HCT116 (cell line): ENCODE data around the gene ICAM2.

Experiments
- EGR1 ChIP-seq: IDR thresholded peaks from 2 replicates; pipeline ENCODE4 v1.6.1; 2012; ENCODE audit warnings: low read depth
- ELF1 ChIP-seq: IDR thresholded peaks from 2 replicates; pipeline ENCODE4 v1.6.1; 2012; ENCODE audit warnings: low read depth, borderline replicate concordance
- EZH2 ChIP-seq: fragments of 200-600 bp; sonication (generic); IDR thresholded peaks from 2 replicates; pipeline ENCODE4 v1.6.1; 2017; ENCODE audit warnings: antibody characterized with exemption, mixed run types
- EZH2phosphoT487 ChIP-seq: fragments of 200-600 bp; IDR thresholded peaks from 2 replicates; pipeline ENCODE4 v1.6.1; 2018; ENCODE audit warnings: antibody characterized with exemption, borderline replicate concordance
- FOSL1 ChIP-seq: IDR thresholded peaks from 2 replicates; pipeline ENCODE4 v1.6.1; 2012; ENCODE audit warnings: low read depth
- POLR2A ChIP-seq: IDR thresholded peaks from 2 replicates; pipeline ENCODE4 v1.7.0; 2011; ENCODE audit warnings: borderline replicate concordance; ENCODE audit not compliant: insufficient read depth, insufficient read length; ENCODE audit errors: extremely low read depth
- REST ChIP-seq: IDR thresholded peaks from 2 replicates; pipeline ENCODE4 v1.6.1; 2012; ENCODE audit warnings: low read depth
- SIN3A ChIP-seq: IDR thresholded peaks from 2 replicates; pipeline ENCODE4 v1.6.1; 2012; ENCODE audit warnings: low read depth
- SP1 ChIP-seq: IDR thresholded peaks from 2 replicates; pipeline ENCODE4 v1.6.1; 2012; ENCODE audit warnings: low read depth
- TCF7L2 ChIP-seq: IDR thresholded peaks from 2 replicates; pipeline ENCODE4 v1.7.0; 2011; ENCODE audit warnings: borderline replicate concordance, inconsistent platforms; ENCODE audit not compliant: insufficient read depth, insufficient read length; ENCODE audit errors: extremely low read depth
- ZBTB33 ChIP-seq: IDR thresholded peaks from 2 replicates; pipeline ENCODE4 v1.6.1; 2011; ENCODE audit warnings: mild to moderate bottlenecking, low read length, moderate library complexity; ENCODE audit not compliant: insufficient replicate concordance; ENCODE audit errors: extremely low read depth
- TF ChIP-seq, protein P1 (sequence below), 3 experiments: fragments of 200-600 bp in 1 of 3; sonication (generic) in 1 of 3; IDR thresholded peaks in 2 of 3; conservative IDR thresholded peaks in 1 of 3; 2 replicates each; pipeline ENCODE4 v1.5.1; 2012 to 2017; ENCODE audit warnings: low read depth in 2 of 3, low read length in 2 of 3, antibody characterized with exemption in 1 of 3, borderline replicate concordance in 1 of 3, control low read depth in 1 of 3, mild to moderate bottlenecking in 1 of 3, mixed read lengths in 1 of 3, mixed run types in 1 of 3, moderate library complexity in 1 of 3; ENCODE audit not compliant: insufficient read depth in 1 of 3
- TF ChIP-seq, protein P2 (sequence below): IDR thresholded peaks from 2 replicates; pipeline ENCODE4 v1.6.1; 2012
- TF ChIP-seq, protein P3 (sequence below): IDR thresholded peaks from 2 replicates; pipeline ENCODE4 v1.6.1; 2012

DNA sequence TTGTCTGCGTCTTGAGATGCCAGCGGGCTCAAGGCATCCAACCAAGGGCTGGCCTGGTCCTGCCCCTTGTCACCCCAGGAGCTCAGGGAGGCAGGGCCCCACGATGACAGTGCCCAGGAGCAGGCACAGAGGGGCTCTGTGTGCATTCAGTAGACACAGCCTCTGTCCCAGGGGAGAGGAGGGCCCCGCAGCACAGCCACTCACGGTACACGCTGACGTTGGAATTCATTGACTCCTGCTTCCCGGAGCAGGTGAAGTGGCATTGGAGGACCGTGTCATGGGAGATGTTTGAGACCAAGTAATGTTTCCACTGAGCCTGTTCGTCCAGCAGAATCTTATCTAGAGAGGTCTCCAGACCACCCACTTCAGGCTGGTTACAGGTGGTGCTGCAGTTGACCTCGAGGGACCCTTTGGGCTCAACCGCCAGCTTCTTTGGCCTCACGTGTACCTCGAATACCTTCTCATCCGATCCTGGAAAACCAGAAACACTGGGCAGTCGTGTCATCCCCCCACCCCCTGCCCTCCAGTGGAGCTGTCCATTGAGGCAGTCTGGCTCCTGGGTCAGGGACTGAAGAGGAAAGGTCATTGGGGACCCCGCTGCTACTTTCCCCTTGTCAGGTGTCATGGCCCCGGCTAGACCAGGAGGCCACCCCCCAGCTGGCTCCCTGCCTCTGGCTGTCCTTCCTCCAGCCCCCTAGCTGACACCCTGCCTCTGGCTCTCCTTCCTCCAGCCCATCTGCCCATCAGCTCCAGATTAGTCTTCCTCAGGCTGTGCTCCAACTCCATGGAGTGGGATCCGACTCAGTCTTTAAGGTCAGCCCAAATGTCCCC lies 15.3 kb downstream of the ICAM2 start:
- TF ChIP-seq, protein P1, sequence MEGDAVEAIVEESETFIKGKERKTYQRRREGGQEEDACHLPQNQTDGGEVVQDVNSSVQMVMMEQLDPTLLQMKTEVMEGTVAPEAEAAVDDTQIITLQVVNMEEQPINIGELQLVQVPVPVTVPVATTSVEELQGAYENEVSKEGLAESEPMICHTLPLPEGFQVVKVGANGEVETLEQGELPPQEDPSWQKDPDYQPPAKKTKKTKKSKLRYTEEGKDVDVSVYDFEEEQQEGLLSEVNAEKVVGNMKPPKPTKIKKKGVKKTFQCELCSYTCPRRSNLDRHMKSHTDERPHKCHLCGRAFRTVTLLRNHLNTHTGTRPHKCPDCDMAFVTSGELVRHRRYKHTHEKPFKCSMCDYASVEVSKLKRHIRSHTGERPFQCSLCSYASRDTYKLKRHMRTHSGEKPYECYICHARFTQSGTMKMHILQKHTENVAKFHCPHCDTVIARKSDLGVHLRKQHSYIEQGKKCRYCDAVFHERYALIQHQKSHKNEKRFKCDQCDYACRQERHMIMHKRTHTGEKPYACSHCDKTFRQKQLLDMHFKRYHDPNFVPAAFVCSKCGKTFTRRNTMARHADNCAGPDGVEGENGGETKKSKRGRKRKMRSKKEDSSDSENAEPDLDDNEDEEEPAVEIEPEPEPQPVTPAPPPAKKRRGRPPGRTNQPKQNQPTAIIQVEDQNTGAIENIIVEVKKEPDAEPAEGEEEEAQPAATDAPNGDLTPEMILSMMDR (IDR thresholded peaks at IDR 0.05 in 2 of 3, conservative IDR thresholded peaks at IDR 0.05 in 1 of 3; ENCODE audit: borderline replicate concordance in 1 of 3, insufficient read depth in 1 of 3, low read depth in 2 of 3, low read length in 2 of 3): no peak
- TF ChIP-seq ELF1 (no peak), POLR2A (no peak), SIN3A (no peak), REST (no peak), EZH2phosphoT487 (no peak), FOSL1 (no peak), EGR1 (no peak), TCF7L2 (no peak), EZH2 (no peak), ZBTB33 (no peak), SP1 (no peak)
- TF ChIP-seq, protein P2, sequence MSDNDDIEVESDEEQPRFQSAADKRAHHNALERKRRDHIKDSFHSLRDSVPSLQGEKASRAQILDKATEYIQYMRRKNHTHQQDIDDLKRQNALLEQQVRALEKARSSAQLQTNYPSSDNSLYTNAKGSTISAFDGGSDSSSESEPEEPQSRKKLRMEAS: no peak
- TF ChIP-seq, protein P3, sequence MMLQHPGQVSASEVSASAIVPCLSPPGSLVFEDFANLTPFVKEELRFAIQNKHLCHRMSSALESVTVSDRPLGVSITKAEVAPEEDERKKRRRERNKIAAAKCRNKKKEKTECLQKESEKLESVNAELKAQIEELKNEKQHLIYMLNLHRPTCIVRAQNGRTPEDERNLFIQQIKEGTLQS: no peak
